GM06990 (cell line): ENCODE results near the gene SH3D21.

Experiments
- DNase-seq: peaks from one replicate; pipeline ENCODE4 v3.0.0-alpha.2; 2011; ENCODE audit not compliant: insufficient read length; ENCODE audit errors: extremely low read depth
- H3K27me3 ChIP-seq: replicated peaks from 2 replicates; pipeline ENCODE4 v1.6.0; 2011; ENCODE audit warnings: low read length; ENCODE audit not compliant: control insufficient read depth, insufficient read depth
- H3K36me3 ChIP-seq: 2 replicates; pipeline ENCODE4 v1.5.1; 2011; ENCODE audit warnings: low read length; ENCODE audit not compliant: control insufficient read depth, insufficient read depth
- H3K4me3 ChIP-seq: replicated peaks from 2 replicates; pipeline ENCODE4 v1.5.1; 2011; ENCODE audit warnings: low read depth, mild to moderate bottlenecking, control low read depth, low read length
- TF ChIP-seq, protein P1 (sequence below): IDR thresholded peaks from 2 replicates; pipeline ENCODE4 v1.5.1; 2011; ENCODE audit warnings: low read length, control low read depth, mild to moderate bottlenecking, inconsistent platforms; ENCODE audit not compliant: insufficient read depth, poor library complexity, severe bottlenecking

The SH3D21 gene

DNA sequence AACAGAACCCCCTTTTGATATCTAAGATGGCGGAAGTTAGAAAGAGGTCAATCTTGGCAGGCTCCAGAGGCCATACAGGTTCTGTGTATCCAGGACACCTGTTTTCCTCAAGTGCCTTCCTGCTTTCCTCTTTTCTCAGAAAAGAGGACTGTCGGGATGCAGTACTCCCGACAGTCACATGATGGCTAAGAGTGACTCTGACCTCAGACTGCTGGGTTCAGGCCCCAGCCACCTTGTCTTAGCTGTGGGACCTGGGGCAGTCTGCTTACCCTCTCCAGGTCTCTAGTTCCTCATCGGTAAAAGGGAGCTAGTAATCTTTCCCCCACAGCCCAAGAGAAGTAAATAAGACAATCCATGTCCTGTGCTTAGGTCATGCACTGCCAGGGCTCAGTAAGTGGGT lies 49.6 kb downstream of the SH3D21 start:
- Histone ChIP-seq H3K27me3 (no peaks in the 10 kb centered on the region), H3K36me3 (peaks cover 43% of the 10 kb centered on the region), H3K4me3 (no peak overlapping the region)
- DNase-seq: no peak
- TF ChIP-seq, protein P1, sequence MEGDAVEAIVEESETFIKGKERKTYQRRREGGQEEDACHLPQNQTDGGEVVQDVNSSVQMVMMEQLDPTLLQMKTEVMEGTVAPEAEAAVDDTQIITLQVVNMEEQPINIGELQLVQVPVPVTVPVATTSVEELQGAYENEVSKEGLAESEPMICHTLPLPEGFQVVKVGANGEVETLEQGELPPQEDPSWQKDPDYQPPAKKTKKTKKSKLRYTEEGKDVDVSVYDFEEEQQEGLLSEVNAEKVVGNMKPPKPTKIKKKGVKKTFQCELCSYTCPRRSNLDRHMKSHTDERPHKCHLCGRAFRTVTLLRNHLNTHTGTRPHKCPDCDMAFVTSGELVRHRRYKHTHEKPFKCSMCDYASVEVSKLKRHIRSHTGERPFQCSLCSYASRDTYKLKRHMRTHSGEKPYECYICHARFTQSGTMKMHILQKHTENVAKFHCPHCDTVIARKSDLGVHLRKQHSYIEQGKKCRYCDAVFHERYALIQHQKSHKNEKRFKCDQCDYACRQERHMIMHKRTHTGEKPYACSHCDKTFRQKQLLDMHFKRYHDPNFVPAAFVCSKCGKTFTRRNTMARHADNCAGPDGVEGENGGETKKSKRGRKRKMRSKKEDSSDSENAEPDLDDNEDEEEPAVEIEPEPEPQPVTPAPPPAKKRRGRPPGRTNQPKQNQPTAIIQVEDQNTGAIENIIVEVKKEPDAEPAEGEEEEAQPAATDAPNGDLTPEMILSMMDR: no peak

DNA sequence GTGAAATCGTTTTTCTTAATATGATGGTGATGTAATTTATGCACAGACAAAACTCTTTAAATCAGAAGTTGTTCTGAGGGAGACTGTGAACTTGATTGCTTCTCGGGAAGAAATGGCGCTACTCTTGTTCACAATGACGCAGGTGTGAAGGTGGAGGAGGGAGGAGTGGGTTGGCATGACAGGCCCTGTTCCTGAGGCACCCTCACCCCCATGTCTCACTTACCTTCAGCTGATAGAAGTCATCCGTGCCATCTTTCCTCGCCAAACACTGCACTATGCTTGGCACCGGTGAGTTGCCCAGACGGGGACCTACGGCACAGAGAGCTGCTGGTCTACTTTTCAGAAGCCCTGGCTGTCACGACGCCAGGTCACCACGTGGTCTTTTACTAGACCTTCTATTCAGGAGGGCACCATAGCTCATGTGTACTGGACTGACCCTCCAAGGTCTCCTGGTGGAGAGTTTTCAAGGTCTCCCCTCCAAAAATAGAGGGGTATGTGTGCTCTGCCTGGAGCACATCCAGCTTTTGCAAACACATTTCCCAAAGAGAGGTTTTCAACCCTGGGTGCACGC lies 52.4 kb downstream of the SH3D21 start:
- H3K27me3 ChIP-seq: no peaks in the 10 kb centered on the region
- peaks cover 29% of the 10 kb centered on the region for H3K36me3 ChIP-seq
- no peak overlapping the region for H3K4me3 ChIP-seq
- TF ChIP-seq, protein P1: no peak
- DNase-seq: no peak

DNA sequence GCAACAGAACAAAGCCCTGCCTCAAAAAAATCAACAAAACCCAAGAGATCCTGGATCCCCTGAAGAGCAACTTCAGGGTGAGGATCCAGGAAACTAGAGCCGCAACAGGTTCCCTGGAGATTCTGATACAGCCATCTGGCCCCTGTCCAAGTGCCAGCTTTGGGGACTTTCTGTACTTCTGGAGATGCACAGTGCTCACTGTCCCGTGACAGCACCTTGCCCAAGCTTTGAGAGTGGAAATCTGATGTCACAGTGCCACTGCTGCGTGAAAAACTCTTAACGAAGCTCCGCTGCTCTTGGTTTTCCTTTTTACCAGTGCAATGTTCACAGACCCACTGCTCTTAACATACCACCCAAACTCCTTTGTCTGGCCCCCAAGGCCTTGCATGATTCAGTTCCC lies 53.2 kb downstream of the SH3D21 start:
- H3K27me3 ChIP-seq: no peaks in the 10 kb centered on the region
- H3K36me3 ChIP-seq: peaks cover 27% of the 10 kb centered on the region
- no peak for DNase-seq
- TF ChIP-seq, protein P1: no peak
- H3K4me3 ChIP-seq: no peak overlapping the region

DNA sequence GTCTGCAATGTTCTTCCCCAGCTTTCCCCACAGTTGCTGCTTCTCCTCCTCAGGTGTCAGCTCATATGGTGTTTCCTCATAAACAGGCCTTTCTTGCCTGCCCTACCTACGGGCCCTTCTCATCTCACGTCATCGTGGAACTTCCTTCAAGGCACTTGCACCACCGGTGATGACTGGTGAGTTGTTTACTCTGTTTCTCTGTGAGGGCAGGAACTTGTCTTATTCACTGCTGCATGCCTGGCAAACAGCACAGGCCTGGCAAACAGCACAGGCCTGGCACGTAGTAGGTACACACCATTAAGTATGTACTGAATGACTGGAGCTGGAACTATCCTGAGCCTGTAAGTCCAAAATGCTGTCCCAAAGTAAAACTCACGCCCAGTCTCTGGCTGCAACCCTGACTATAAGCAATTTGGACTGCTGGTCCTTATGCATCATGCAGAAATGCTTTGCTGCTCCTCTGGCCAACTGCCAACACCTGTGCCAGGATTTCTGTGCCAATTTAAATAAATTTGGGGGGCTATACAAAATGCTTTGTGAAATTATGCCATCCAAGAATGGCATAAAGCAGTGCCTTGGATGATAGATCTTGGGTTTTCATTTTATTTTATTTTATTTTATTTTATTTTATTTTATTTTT lies 53.9 kb downstream of the SH3D21 start:
- peaks cover 22% of the 10 kb centered on the region for H3K36me3 ChIP-seq
- H3K27me3 ChIP-seq: no peaks in the 10 kb centered on the region
- no peak overlapping the region for H3K4me3 ChIP-seq
- TF ChIP-seq, protein P1: no peak
- no peak for DNase-seq

DNA sequence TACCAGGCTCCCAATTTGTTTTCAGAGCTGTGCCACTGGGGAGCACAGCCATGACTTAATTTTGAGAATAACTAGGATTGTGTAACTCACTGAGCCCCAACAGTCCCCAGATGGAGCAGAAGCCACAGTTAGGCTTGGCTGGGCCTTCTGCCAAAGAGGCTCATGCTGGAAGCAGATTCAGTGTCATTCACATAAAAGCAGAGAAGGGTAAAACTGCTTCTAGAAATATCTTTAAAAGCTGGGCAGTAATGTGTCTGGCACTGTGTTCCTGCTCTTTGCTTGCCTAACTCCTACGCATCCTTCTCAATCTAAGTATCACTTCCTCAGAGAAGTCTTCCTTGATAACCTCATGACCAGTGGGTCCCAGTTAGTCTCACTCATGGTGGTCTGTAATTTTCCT lies 59.2 kb downstream of the SH3D21 start:
- Histone ChIP-seq H3K27me3 (no peaks in the 10 kb centered on the region), H3K36me3 (peaks cover 9% of the 10 kb centered on the region), H3K4me3 (no peak overlapping the region)
- TF ChIP-seq, protein P1: no peak
- DNase-seq: no peak
